Ovary (tissue), 3 donors: Measurements from ENCODE around the gene DDIT3.

ENCODE experiments used
- CTCF ChIP-seq, 3 donors: fragments of 450-650 bp in 2 of 3; fragments of 200-600 bp in 1 of 3; IDR thresholded peaks; one replicate each; pipeline versions ENCODE4 v1.5.1 to v1.8.0; 2016 to 2022; ENCODE audit warnings: antibody characterized with exemption in 3 of 3, mild to moderate bottlenecking in 1 of 3
- EP300 ChIP-seq: sonication (generic); formaldehyde crosslinking; IDR thresholded peaks from one replicate; pipeline ENCODE4 v1.6.1; 2017; ENCODE audit warnings: antibody characterized with exemption
- POLR2A ChIP-seq: fragments of 450-650 bp; IDR thresholded peaks from one replicate; pipeline ENCODE4 v1.6.1; 2017; ENCODE audit warnings: antibody characterized with exemption, mild to moderate bottlenecking, moderate library complexity
- donor health status: DM: no; HTN: no; CAD: no.

GRCh38 chr12:57471661-57472060, 48.7 kb downstream of the DDIT3 start:
- no peak for TF ChIP-seq CTCF (IDR thresholded peaks at IDR 0.05)
- TF ChIP-seq POLR2A, result no peak
- TF ChIP-seq EP300, result no peak
